B cell (primary cell): Measurements from ENCODE around the gene ZNF407. TPM values are rescaled to one million over a fixed set of nuclear protein-coding genes. Genes with fewer than 3 reads are reported as not detected.

Experiments used
- ATAC-seq: fragments of 200-7000 bp; cut with Tn5 transposase; one replicate; pipeline ENCODE4 v1.10.0; 2021; ENCODE audit warnings: low read depth, mild to moderate bottlenecking, moderate number of reproducible peaks, moderate library complexity
- CTCF ChIA-PET: fragments of 350-600 bp; sonication (Branson Sonifier 250); formaldehyde crosslinking; loops from one replicate; lab custom pipeline; 2021; ENCODE audit warnings: antibody characterized with exemption, inconsistent platforms; lab: Charles Lee
- POLR2A ChIA-PET: fragments of 350-600 bp; sonication (Branson Sonifier 250); formaldehyde crosslinking; loops from one replicate; lab custom pipeline; 2021; ENCODE audit warnings: antibody characterized with exemption; lab: Charles Lee
- DNase-seq: peaks from one replicate; pipeline ENCODE4 v3.0.0; 2013
- H2AFZ ChIP-seq: 2 replicates; pipeline ENCODE4 v1.6.1; 2012; ENCODE audit warnings: mild to moderate bottlenecking, low read depth, low read length; ENCODE audit not compliant: insufficient read depth, poor library complexity, severe bottlenecking
- H3K27ac ChIP-seq, 2 donors: 1 replicate in 1 of 2; 2 replicates in 1 of 2; pipeline ENCODE4 v1.5.1; 2012 to 2013; ENCODE audit warnings: low read length in 2 of 2, mild to moderate bottlenecking in 2 of 2, moderate library complexity in 1 of 2
- H3K27me3 ChIP-seq, 4 experiments: fragments of 200-600 bp in 1 of 4; sonication (generic) in 1 of 4; replicated peaks in 1 of 4; 1 replicate in 2 of 4; 2 replicates in 2 of 4; pipeline versions ENCODE4 v1.6.1 to v1.7.0; 2013 to 2016; ENCODE audit warnings: low read length in 3 of 4, mild to moderate bottlenecking in 2 of 4, mixed read lengths in 1 of 4, moderate library complexity in 1 of 4; ENCODE audit not compliant: insufficient read depth in 4 of 4, control insufficient read depth in 3 of 4; ENCODE audit errors: control extremely low read depth in 1 of 4
- H3K36me3 ChIP-seq, 2 experiments: replicated peaks in 1 of 2; 1 replicate in 1 of 2; 2 replicates in 1 of 2; pipeline versions ENCODE4 v1.6.1 to v1.7.1; 2013; ENCODE audit warnings: low read length in 1 of 2; ENCODE audit not compliant: insufficient read depth in 2 of 2, control insufficient read depth in 1 of 2; ENCODE audit errors: control extremely low read depth in 1 of 2, extremely low read depth in 1 of 2
- H3K4me1 ChIP-seq, 2 donors: fragments of 200-600 bp in 1 of 2; sonication (generic) in 1 of 2; 1 replicate in 1 of 2; 2 replicates in 1 of 2; pipeline versions ENCODE4 v1.5.1 to v1.6.1; 2013 to 2017; ENCODE audit warnings: low read length in 2 of 2; ENCODE audit not compliant: control insufficient read depth in 2 of 2, insufficient read depth in 2 of 2
- H3K4me2 ChIP-seq: replicated peaks from 2 replicates; pipeline ENCODE3; 2012; ENCODE audit warnings: mild to moderate bottlenecking, low read depth, low read length; ENCODE audit not compliant: poor library complexity, severe bottlenecking
- H3K4me3 ChIP-seq, 5 experiments: fragments of 200-600 bp in 1 of 5; sonication (generic) in 1 of 5; 1 replicate in 3 of 5; 2 replicates in 2 of 5; pipeline versions ENCODE4 v1.5.1 to v1.7.0; 2011 to 2016; ENCODE audit warnings: low read length in 4 of 5, mild to moderate bottlenecking in 4 of 5, low read depth in 2 of 5, control low read depth in 1 of 5, moderate library complexity in 1 of 5; ENCODE audit not compliant: insufficient read depth in 1 of 5; ENCODE audit errors: control extremely low read depth in 1 of 5, extremely low read depth in 1 of 5
- H3K79me2 ChIP-seq: fragments of 200-600 bp; sonication (generic); one replicate; pipeline ENCODE4 v1.6.0; 2016; ENCODE audit warnings: low read length; ENCODE audit not compliant: control insufficient read depth, insufficient read depth
- H3K9ac ChIP-seq: fragments of 200-600 bp; sonication (generic); 2 replicates; pipeline ENCODE4 v1.6.1; 2017; ENCODE audit warnings: mild to moderate bottlenecking, low read length, moderate library complexity
- H3K9me3 ChIP-seq, 3 donors: one replicate each; pipeline versions ENCODE4 v1.6.1 to v1.7.1; 2013; ENCODE audit warnings: low read length in 2 of 3; ENCODE audit not compliant: control insufficient read depth in 2 of 3, insufficient read depth in 1 of 3; ENCODE audit errors: control extremely low read depth in 1 of 3
- H4K20me1 ChIP-seq: 2 replicates; pipeline ENCODE4 v1.6.0; 2012; ENCODE audit warnings: mild to moderate bottlenecking, low read length; ENCODE audit not compliant: insufficient read depth, control insufficient read depth, poor library complexity, severe bottlenecking
- H3K27ac Mint-ChIP-seq: one replicate; pipeline ENCODE4 v1.8.0; 2021; ENCODE audit warnings: mixed read lengths
- H3K27me3 Mint-ChIP-seq: one replicate; pipeline ENCODE4 v1.8.0; 2021; ENCODE audit warnings: mixed read lengths
- H3K4me1 Mint-ChIP-seq: one replicate; pipeline ENCODE4 v1.8.0; 2021; ENCODE audit warnings: mixed read lengths
- H3K4me3 Mint-ChIP-seq: one replicate; pipeline ENCODE4 v1.8.0; 2021; ENCODE audit warnings: mixed read lengths
- H3K9me3 Mint-ChIP-seq: one replicate; pipeline ENCODE4 v1.8.0; 2022; ENCODE audit warnings: mixed read lengths; ENCODE audit not compliant: insufficient read depth
- CTCF ChIP-seq: fragments of 200-600 bp; IDR thresholded peaks from one replicate; pipeline ENCODE4 v1.8.0; 2022; ENCODE audit warnings: antibody characterized with exemption, mild to moderate bottlenecking
- EZH2 ChIP-seq: IDR thresholded peaks from 2 replicates; pipeline ENCODE4 v1.6.1; 2012; ENCODE audit warnings: borderline replicate concordance, low read depth, mild to moderate bottlenecking, moderate library complexity, low read length; ENCODE audit not compliant: insufficient read depth, poor library complexity, severe bottlenecking
- WGBS: methylation state at CpG from one replicate; pipeline ENCODE4 v1.1.5; 2013; ENCODE audit warnings: missing lambda C conversion rate; ENCODE audit not compliant: insufficient coverage; 5-methylcytosine and 5-hydroxymethylcytosine counted together
- intact Hi-C: fragments of 100-400 bp; cut with micrococcal nuclease; formaldehyde crosslinking; loops from one replicate; pipeline ENCODE4 v1.10.0; 2022
- polyA plus RNA-seq: library from polyadenylated mRNA; depleted of rRNA; stranded (reverse); fragments of >200 nt; gene quantifications from 2 replicates; pipeline ENCODE4 v1.2.3, GENCODE V29; 2012
- total RNA-seq, 2 donors: library from RNA; stranded (reverse); fragments of 120-200 nt in 1 of 2; gene quantifications; 1 replicate in 1 of 2; 2 replicates in 1 of 2; pipeline versions ENCODE4 v1.2.3 to v1.2.4, GENCODE V29; 2013 to 2022

Gene ZNF407
- total and polyA plus RNA-seq, 2 donors (not counting 1 experiment from before 2014, with no cell fraction given): 4.5 to 37.1 TPM

DNA sequence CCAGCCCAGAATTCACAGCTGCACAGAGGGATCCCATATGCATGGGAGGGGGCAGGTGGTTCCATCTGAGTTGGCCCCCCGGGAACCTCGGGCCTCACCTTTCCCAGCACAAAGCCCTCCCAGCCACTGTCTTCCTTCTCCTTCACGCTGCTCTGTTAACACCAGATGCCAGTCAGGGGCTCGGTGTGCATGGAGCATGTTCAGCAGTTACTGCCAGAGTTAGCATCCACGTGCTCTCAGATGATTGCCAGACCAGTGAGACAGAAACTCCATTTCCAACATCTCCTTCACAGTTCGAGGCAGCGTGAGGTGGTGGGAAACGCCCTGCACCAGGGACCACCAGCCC is 510.2 kb downstream of the ZNF407 start:
- H3K4me1 ChIP-seq: no peaks in the 10 kb centered on the region
- TF ChIP-seq CTCF (no peak), EZH2 (no peak)
- H3K4me3 Mint-ChIP-seq: no peak overlapping the region
- 83% methylated on average over 8 of the region's 8 CpGs for WGBS
- no peaks in the 10 kb centered on the region for H3K9me3 ChIP-seq
- ChIA-PET CTCF (no interaction called here), POLR2A (no interaction called here)
- no peak overlapping the region for H3K27ac Mint-ChIP-seq
- H3K27me3 Mint-ChIP-seq: no peaks in the 10 kb centered on the region
- H2AFZ ChIP-seq: no peak overlapping the region
- H3K4me2 ChIP-seq: no peak overlapping the region
- H3K27ac ChIP-seq: no peak overlapping the region
- no peaks in the 10 kb centered on the region for H4K20me1 ChIP-seq
- no peaks in the 10 kb centered on the region for H3K27me3 ChIP-seq
- ATAC-seq (no peak), DNase-seq (no peak)
- H3K79me2 ChIP-seq: no peaks in the 10 kb centered on the region
- intact Hi-C loops: no loop called here
- H3K4me3 ChIP-seq: no peak overlapping the region
- no peaks in the 10 kb centered on the region for H3K9me3 Mint-ChIP-seq
- no peaks in the 10 kb centered on the region for H3K4me1 Mint-ChIP-seq
- H3K9ac ChIP-seq: no peak overlapping the region
- no peaks in the 10 kb centered on the region for H3K36me3 ChIP-seq

DNA sequence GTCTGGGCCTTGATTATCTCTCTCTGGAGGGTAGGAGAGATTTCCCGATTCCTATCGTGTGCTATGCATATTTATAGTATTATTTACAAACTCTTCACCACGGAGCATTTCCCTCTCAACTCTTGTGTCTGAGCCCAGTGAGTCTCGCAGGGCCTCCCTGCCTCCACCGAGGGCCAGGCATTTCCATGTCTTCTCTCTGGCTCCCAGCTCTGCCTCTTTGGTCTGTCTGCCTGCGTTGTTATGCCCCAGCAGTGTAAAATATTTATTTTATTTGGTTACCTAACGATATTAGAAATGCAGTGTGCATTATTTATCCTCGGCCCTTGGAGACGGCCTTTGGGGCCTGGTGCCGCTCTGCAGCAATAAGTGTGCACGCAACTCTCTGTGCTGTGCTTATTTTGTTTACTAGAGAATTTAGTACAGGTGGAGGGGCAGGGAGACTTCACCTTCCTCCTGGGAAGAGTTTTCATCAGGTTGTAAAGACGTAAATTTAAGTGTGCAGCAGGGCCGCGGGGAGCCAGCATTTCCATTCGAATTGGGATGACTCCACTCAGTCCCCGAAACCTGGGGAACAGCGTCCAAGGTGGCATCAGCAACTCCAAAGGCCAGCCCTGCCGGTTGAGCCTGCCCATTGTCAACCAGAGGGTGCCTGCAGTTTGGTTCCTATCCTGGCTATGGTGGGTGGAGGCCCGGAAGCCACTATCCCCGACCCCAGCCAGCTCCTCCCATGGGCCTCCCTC is 511.1 kb downstream of the ZNF407 start:
- Histone ChIP-seq H3K4me2 (no peak overlapping the region), H3K4me1 (no peaks in the 10 kb centered on the region), H3K27ac (no peak overlapping the region), H4K20me1 (no peaks in the 10 kb centered on the region), H2AFZ (no peak overlapping the region), H3K9ac (no peak overlapping the region), H3K27me3 (no peaks in the 10 kb centered on the region), H3K9me3 (peaks cover 0 to 4% (median 0%) of the 10 kb centered on the region in 3 donors), H3K36me3 (no peaks in the 10 kb centered on the region), H3K79me2 (no peaks in the 10 kb centered on the region), H3K4me3 (no peak overlapping the region)
- intact Hi-C loops: no loop called here
- no peak overlapping the region for H3K4me3 Mint-ChIP-seq
- ChIA-PET POLR2A (no interaction called here), CTCF (no interaction called here)
- no peaks in the 10 kb centered on the region for H3K27me3 Mint-ChIP-seq
- H3K27ac Mint-ChIP-seq: no peak overlapping the region
- no peaks in the 10 kb centered on the region for H3K4me1 Mint-ChIP-seq
- ATAC-seq (no peak), DNase-seq (no peak)
- TF ChIP-seq CTCF (no peak), EZH2 (no peak)
- 89% methylated on average over 15 of the region's 20 CpGs for WGBS
- H3K9me3 Mint-ChIP-seq: no peaks in the 10 kb centered on the region
